DMS153 treated with DMSO at 0.1 percent for 48 hours (cell line): ENCODE measurements around the gene PPWD1.
"Not testable (repeated sequence)": the region's sequence is repeated elsewhere in the genome, so short reads cannot be mapped to it uniquely, and the experiment has no call there.

ENCODE experiments used
- DNase-seq: peaks from one replicate; lab custom pipeline; 2025; ENCODE audit not compliant: unreplicated experiment; lab: John Stamatoyannopoulos, UW

The PPWD1 gene

GRCh38 chr5:65562731-65563701 lies at the start of gene PPWD1, which contains the start of gene CENPK:
Gene PPWD1 (plus strand): TSS chr5:65563296. CDS start chr5:65563311, 15 bp downstream.
Gene CENPK (minus strand): TSS chr5:65563168. CDS start chr5:65554907, 8,261 bp downstream.
- peak; percentile 71 for DNase-seq

GRCh38 chr5:65525726-65526125 lies 37.4 kb upstream of the PPWD1 start:
- DNase-seq = no peak

- DNase-seq = no peak
Measured at GRCh38 chr5:65530904-65531303, 32.2 kb upstream of the PPWD1 start.

- no peak for DNase-seq
Measured at GRCh38 chr5:65535529-65535987, 27.5 kb upstream of the PPWD1 start.

GRCh38 chr5:65539827-65540226 lies 23.3 kb upstream of the PPWD1 start:
- DNase-seq = no peak

- DNase-seq = no peak
Measured at GRCh38 chr5:65544473-65544872, 18.6 kb upstream of the PPWD1 start.

- DNase-seq = no peak
Measured at GRCh38 chr5:65546141-65546540, 17.0 kb upstream of the PPWD1 start.

- DNase-seq = no peak
Measured at GRCh38 chr5:65548281-65548680, 14.8 kb upstream of the PPWD1 start.

GRCh38 chr5:65553941-65554340 lies 9.2 kb upstream of the PPWD1 start:
- no peak for DNase-seq

- DNase-seq = no peak
Measured at GRCh38 chr5:65555287-65555686, 7.8 kb upstream of the PPWD1 start.

GRCh38 chr5:65556181-65556580 lies 6.9 kb upstream of the PPWD1 start:
- no peak for DNase-seq

- no peak for DNase-seq
Measured at GRCh38 chr5:65556718-65557117, 6.4 kb upstream of the PPWD1 start.

GRCh38 chr5:65563777-65564176 lies 681 bp downstream of the PPWD1 start:
- no peak for DNase-seq

GRCh38 chr5:65566505-65566904 lies 3.4 kb downstream of the PPWD1 start:
- DNase-seq = no peak

GRCh38 chr5:65570598-65571226 lies 7.6 kb downstream of the PPWD1 start:
- no peak for DNase-seq

GRCh38 chr5:65577141-65577540 lies 14.0 kb downstream of the PPWD1 start:
- no peak for DNase-seq

GRCh38 chr5:65588694-65589093 lies 25.6 kb downstream of the PPWD1 start:
- DNase-seq = no peak

- not testable (repeated sequence) for DNase-seq
Measured at GRCh38 chr5:65601761-65602160, 38.7 kb downstream of the PPWD1 start.

- peak; percentile 1 for DNase-seq
Measured at GRCh38 chr5:65611524-65611923, 48.4 kb downstream of the PPWD1 start.

GRCh38 chr5:65612298-65612907 lies 49.3 kb downstream of the PPWD1 start:
- no peak for DNase-seq

GRCh38 chr5:65620021-65620420 lies 56.9 kb downstream of the PPWD1 start:
- no peak for DNase-seq

- not testable (repeated sequence) for DNase-seq
Measured at GRCh38 chr5:65621961-65622360, 58.9 kb downstream of the PPWD1 start.
